GM23338 (cell line): ENCODE measurements around the gene SEMA6D.

Experiments used
- CREB1 ChIP-seq: fragments of 250-450 bp; sonication (Bioruptor Pico); IDR thresholded peaks from 2 replicates; pipeline ENCODE4 v1.5.0; 2020; ENCODE audit warnings: low read depth, mild to moderate bottlenecking, moderate library complexity
- CTCF ChIP-seq, 2 experiments: fragments of 200-600 bp in 1 of 2; sonication (generic) in 1 of 2; conservative IDR thresholded peaks; 2 replicates each; pipeline versions ENCODE4 v1.5.1 to v1.6.1; 2016 to 2017; ENCODE audit warnings: antibody characterized with exemption in 2 of 2, low read depth in 2 of 2, mild to moderate bottlenecking in 2 of 2, moderate library complexity in 1 of 2
- EZH2 ChIP-seq: fragments of 200-600 bp; sonication (generic); IDR thresholded peaks from one replicate; pipeline ENCODE4 v1.8.0; 2017; ENCODE audit warnings: antibody characterized with exemption, mild to moderate bottlenecking, low read depth; ENCODE audit not compliant: unreplicated experiment
- EZH2phosphoT487 ChIP-seq: fragments of 200-600 bp; sonication (generic); IDR thresholded peaks from one replicate; pipeline ENCODE4 v1.8.1; 2018; ENCODE audit warnings: antibody characterized with exemption; ENCODE audit not compliant: unreplicated experiment
- JUNB ChIP-seq: IDR thresholded peaks from one replicate; pipeline ENCODE4 v1.6.1; 2016; ENCODE audit warnings: antibody characterized with exemption; ENCODE audit not compliant: unreplicated experiment
- POLR2AphosphoS5 ChIP-seq: IDR thresholded peaks from 2 replicates; pipeline ENCODE4 v1.6.1; 2016; ENCODE audit warnings: antibody characterized with exemption, low read depth
- REST ChIP-seq: IDR thresholded peaks from one replicate; pipeline ENCODE4 v1.6.1; 2018; ENCODE audit warnings: antibody characterized with exemption; ENCODE audit not compliant: unreplicated experiment
- ZNF114 ChIP-seq: fragments of 250-450 bp; sonication (Bioruptor Pico); IDR thresholded peaks from 2 replicates; pipeline ENCODE4 v1.5.0; 2020; ENCODE audit warnings: mild to moderate bottlenecking, moderate library complexity
- ZNF331 ChIP-seq: fragments of 250-450 bp; sonication (Bioruptor Pico); IDR thresholded peaks from 2 replicates; pipeline ENCODE4 v1.5.0; 2020; ENCODE audit warnings: low read depth, mild to moderate bottlenecking, moderate library complexity
- TF ChIP-seq, protein P1 (sequence below): IDR thresholded peaks from 2 replicates; pipeline ENCODE4 v1.6.1; 2016; ENCODE audit warnings: antibody characterized with exemption

- TF ChIP-seq JUNB (no peak), CTCF (conservative IDR thresholded peaks at IDR 0.05; ENCODE audit: low read depth in 2 of 2) (no peak), EZH2 (no peak), POLR2AphosphoS5 (no peak), REST (no peak), EZH2phosphoT487 (no peak), CREB1 (CRISPR knock-in tag) (no peak), ZNF331 (CRISPR knock-in tag) (no peak), ZNF114 (CRISPR knock-in tag) (no peak)
- TF ChIP-seq, protein P1, sequence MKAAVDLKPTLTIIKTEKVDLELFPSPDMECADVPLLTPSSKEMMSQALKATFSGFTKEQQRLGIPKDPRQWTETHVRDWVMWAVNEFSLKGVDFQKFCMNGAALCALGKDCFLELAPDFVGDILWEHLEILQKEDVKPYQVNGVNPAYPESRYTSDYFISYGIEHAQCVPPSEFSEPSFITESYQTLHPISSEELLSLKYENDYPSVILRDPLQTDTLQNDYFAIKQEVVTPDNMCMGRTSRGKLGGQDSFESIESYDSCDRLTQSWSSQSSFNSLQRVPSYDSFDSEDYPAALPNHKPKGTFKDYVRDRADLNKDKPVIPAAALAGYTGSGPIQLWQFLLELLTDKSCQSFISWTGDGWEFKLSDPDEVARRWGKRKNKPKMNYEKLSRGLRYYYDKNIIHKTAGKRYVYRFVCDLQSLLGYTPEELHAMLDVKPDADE = no peak
Measured at GRCh38 chr15:47707391-47707790, 9.9 kb upstream of the SEMA6D start.
